ENCODE measurements around the gene AKAP8.

GRCh38 chr19:15419413-15420025, 39.9 kb upstream of the AKAP8 start:
- TF ChIP-seq CTCF (IDR thresholded peaks at IDR 0.05; ENCODE audit: low read depth, low read length) (no peak), POLR2A (IDR thresholded peaks at IDR 0.05; ENCODE audit: extremely low read depth, insufficient read length) (no peak), MAX (IDR thresholded peaks at IDR 0.05; ENCODE audit: low read depth, low read length) (no peak), MYC (IDR thresholded peaks at IDR 0.05; ENCODE audit: low read depth, low read length) (no peak)
